ENCODE results near the gene DCAF8L1. TPM values are rescaled to one million over a fixed set of nuclear protein-coding genes. Genes with fewer than 3 reads are reported as not detected.

DCAF8L1 gene
- polyA plus RNA-seq, 1 of the 3 experiments (the other 2 are of a cell fraction): 0.10 TPM

GRCh38 chrX:27966955-27967354 is 14.3 kb downstream of the DCAF8L1 start:
- Histone ChIP-seq H3K27ac (ENCODE audit: low read depth in 2 of 2, low read length in 1 of 2) (no peak overlapping the region), H3K9me3 (no peaks in the 10 kb centered on the region), H3K4me2 (no peak overlapping the region), H3F3A (replicated peaks; ENCODE audit: insufficient read depth) (no peaks in the 10 kb centered on the region), H3K27me3 (ENCODE audit: insufficient read depth) (no peaks in the 10 kb centered on the region), H3K79me2 (ENCODE audit: insufficient read depth) (no peaks in the 10 kb centered on the region), H3K4me1 (ENCODE audit: control insufficient read depth in 1 of 2, insufficient read depth in 2 of 2, low read depth in 1 of 2, low read length in 1 of 2) (no peaks in the 10 kb centered on the region), H3K4me3 (ENCODE audit: low read depth in 2 of 2, low read length in 1 of 2) (no peak overlapping the region), H3K9ac (no peak overlapping the region), H3K36me3 (replicated peaks in 1 of 2; ENCODE audit: control insufficient read depth in 1 of 2, insufficient read depth in 2 of 2, low read length in 1 of 2) (no peaks in the 10 kb centered on the region), H3K9me2 (no peaks in the 10 kb centered on the region), H4K20me1 (ENCODE audit: insufficient read depth) (no peaks in the 10 kb centered on the region), H2AFZ (ENCODE audit: low read depth) (no peak overlapping the region)
- TF ChIP-seq TCF12 (IDR thresholded peaks at IDR 0.05) (no peak), USF1 (IDR thresholded peaks at IDR 0.05; ENCODE audit: borderline replicate concordance, low read depth) (no peak), TAF1 (IDR thresholded peaks at IDR 0.05; ENCODE audit: borderline replicate concordance, low read depth, low read length) (no peak), GATA2 (CRISPR knock-in tag; IDR thresholded peaks at IDR 0.05) (no peak), ELF1 (IDR thresholded peaks at IDR 0.05) (no peak), RFX5 (IDR thresholded peaks at IDR 0.05; ENCODE audit: low read length) (no peak), FOXM1 (IDR thresholded peaks at IDR 0.05; ENCODE audit: low read depth) (no peak), REST (IDR thresholded peaks at IDR 0.05; ENCODE audit: low read depth, low read length) (no peak), JUND (IDR thresholded peaks at IDR 0.05) (no peak), CHD2 (IDR thresholded peaks at IDR 0.05; ENCODE audit: low read length, partially characterized antibody) (no peak), RAD21 (IDR thresholded peaks at IDR 0.05; ENCODE audit: low read length) (no peak), FOSL2 (IDR thresholded peaks at IDR 0.05; ENCODE audit: borderline replicate concordance, low read depth) (no peak), TEAD4 (IDR thresholded peaks at IDR 0.05; ENCODE audit: borderline replicate concordance, insufficient read depth) (no peak), NRF1 (IDR thresholded peaks at IDR 0.05; ENCODE audit: low read depth, low read length) (no peak), USF2 (IDR thresholded peaks at IDR 0.05; ENCODE audit: borderline replicate concordance, low read depth, low read length) (no peak), NFIC (IDR thresholded peaks at IDR 0.05; ENCODE audit: borderline replicate concordance) (no peak)
- TF ChIP-seq, protein P1, sequence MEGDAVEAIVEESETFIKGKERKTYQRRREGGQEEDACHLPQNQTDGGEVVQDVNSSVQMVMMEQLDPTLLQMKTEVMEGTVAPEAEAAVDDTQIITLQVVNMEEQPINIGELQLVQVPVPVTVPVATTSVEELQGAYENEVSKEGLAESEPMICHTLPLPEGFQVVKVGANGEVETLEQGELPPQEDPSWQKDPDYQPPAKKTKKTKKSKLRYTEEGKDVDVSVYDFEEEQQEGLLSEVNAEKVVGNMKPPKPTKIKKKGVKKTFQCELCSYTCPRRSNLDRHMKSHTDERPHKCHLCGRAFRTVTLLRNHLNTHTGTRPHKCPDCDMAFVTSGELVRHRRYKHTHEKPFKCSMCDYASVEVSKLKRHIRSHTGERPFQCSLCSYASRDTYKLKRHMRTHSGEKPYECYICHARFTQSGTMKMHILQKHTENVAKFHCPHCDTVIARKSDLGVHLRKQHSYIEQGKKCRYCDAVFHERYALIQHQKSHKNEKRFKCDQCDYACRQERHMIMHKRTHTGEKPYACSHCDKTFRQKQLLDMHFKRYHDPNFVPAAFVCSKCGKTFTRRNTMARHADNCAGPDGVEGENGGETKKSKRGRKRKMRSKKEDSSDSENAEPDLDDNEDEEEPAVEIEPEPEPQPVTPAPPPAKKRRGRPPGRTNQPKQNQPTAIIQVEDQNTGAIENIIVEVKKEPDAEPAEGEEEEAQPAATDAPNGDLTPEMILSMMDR (IDR thresholded peaks at IDR 0.05): no peak
- 0% methylated on average over 1 of the region's 1 CpG for WGBS (ENCODE audit: low lambda C conversion rate)
- POLR2A ChIA-PET: no interaction called here
- no peak for DNase-seq
- CTCF ChIA-PET: no interaction called here

All from SK-N-SH (cell line).